WTC11 (cell line): ENCODE results near the gene EBF3. TPM values are rescaled to one million over a fixed set of nuclear protein-coding genes. Genes with fewer than 3 reads are reported as not detected.

Source experiments
- ATAC-seq: fragments of 200-7000 bp; cut with Tn5 transposase; 2 replicates; pipeline ENCODE4 v1.10.0; 2021; ENCODE audit warnings: mild to moderate bottlenecking, moderate library complexity
- CTCF ChIA-PET: fragments of 300-600 bp; sonication (Branson Sonifier 250); formaldehyde crosslinking; loops from one replicate; lab custom pipeline; 2021; ENCODE audit warnings: antibody characterized with exemption; lab: Charles Lee
- POLR2A ChIA-PET: fragments of 350-600 bp; sonication (Branson Sonifier 250); formaldehyde crosslinking; loops from one replicate; lab custom pipeline; 2021; ENCODE audit warnings: antibody characterized with exemption; lab: Charles Lee
- DNase-seq: peaks from one replicate; pipeline ENCODE4 v3.0.0; 2021; ENCODE audit warnings: low spot score
- H3K27ac Mint-ChIP-seq: 2 replicates; pipeline ENCODE4 v1.8.0; 2021; ENCODE audit warnings: mixed read lengths
- H3K27me3 Mint-ChIP-seq: 2 replicates; pipeline ENCODE4 v1.8.0; 2021; ENCODE audit warnings: low read depth, mild to moderate bottlenecking, moderate library complexity, mixed read lengths
- H3K36me3 Mint-ChIP-seq: 2 replicates; pipeline ENCODE4 v1.8.0; 2021; ENCODE audit warnings: mixed read lengths
- H3K4me1 Mint-ChIP-seq: 2 replicates; pipeline ENCODE4 v1.8.0; 2022; ENCODE audit warnings: mixed read lengths
- H3K4me3 Mint-ChIP-seq: 2 replicates; pipeline ENCODE4 v1.8.0; 2021; ENCODE audit warnings: mild to moderate bottlenecking, moderate library complexity, mixed read lengths
- H3K9me3 Mint-ChIP-seq: 2 replicates; pipeline ENCODE4 v1.8.0; 2021; ENCODE audit warnings: mixed read lengths
- ARID4B ChIP-seq: sonication (generic); formaldehyde crosslinking; IDR thresholded peaks from 2 replicates; pipeline ENCODE4 v1.8.0; 2023; ENCODE audit warnings: missing genetic modification reagents, mild to moderate bottlenecking, borderline replicate concordance
- CREM ChIP-seq: sonication (generic); formaldehyde crosslinking; IDR thresholded peaks from 2 replicates; pipeline ENCODE4 v1.8.1; 2022; ENCODE audit warnings: mild to moderate bottlenecking, missing genetic modification reagents, moderate library complexity
- E2F1 ChIP-seq: sonication (generic); formaldehyde crosslinking; IDR thresholded peaks from 2 replicates; pipeline ENCODE4 v1.8.0; 2022; ENCODE audit warnings: mild to moderate bottlenecking, missing genetic modification reagents
- FOXK1 ChIP-seq: sonication (generic); formaldehyde crosslinking; IDR thresholded peaks from 2 replicates; pipeline ENCODE4 v1.8.0; 2022; ENCODE audit warnings: mild to moderate bottlenecking, moderate library complexity, missing genetic modification reagents
- GTF2I ChIP-seq: fragments of 250-450 bp; sonication (Bioruptor Pico); conservative IDR thresholded peaks from 2 replicates; pipeline ENCODE4 v1.4.0; 2021; ENCODE audit warnings: mild to moderate bottlenecking
- HMGA2 ChIP-seq: fragments of 250-450 bp; sonication (Bioruptor Pico); IDR thresholded peaks from 2 replicates; pipeline ENCODE4 v1.4.0; 2021; ENCODE audit warnings: mild to moderate bottlenecking, moderate library complexity
- HMGXB4 ChIP-seq: sonication (generic); formaldehyde crosslinking; IDR thresholded peaks from 2 replicates; pipeline ENCODE4 v1.8.1; 2023; ENCODE audit warnings: mild to moderate bottlenecking, moderate library complexity, missing genetic modification reagents
- IRF1 ChIP-seq: sonication (generic); formaldehyde crosslinking; IDR thresholded peaks from 2 replicates; pipeline ENCODE4 v1.8.0; 2023; ENCODE audit warnings: missing genetic modification reagents
- OVOL2 ChIP-seq: fragments of 250-450 bp; sonication (Bioruptor Pico); IDR thresholded peaks from 2 replicates; pipeline ENCODE4 v1.9.0; 2021; ENCODE audit warnings: mild to moderate bottlenecking, borderline replicate concordance
- PRRX2 ChIP-seq: fragments of 250-450 bp; sonication (Bioruptor Pico); IDR thresholded peaks from 2 replicates; pipeline ENCODE4 v1.8.0; 2021; ENCODE audit warnings: mild to moderate bottlenecking
- ZBTB21 ChIP-seq: sonication (generic); formaldehyde crosslinking; IDR thresholded peaks from 2 replicates; pipeline ENCODE4 v1.8.1; 2023; ENCODE audit warnings: mild to moderate bottlenecking, missing genetic modification reagents, borderline replicate concordance
- ZNF121 ChIP-seq: sonication (generic); formaldehyde crosslinking; IDR thresholded peaks from 2 replicates; pipeline ENCODE4 v1.8.0; 2023; ENCODE audit warnings: missing genetic modification reagents
- ZNF232 ChIP-seq: sonication (generic); formaldehyde crosslinking; IDR thresholded peaks from 2 replicates; pipeline ENCODE4 v1.8.0; 2022; ENCODE audit warnings: mild to moderate bottlenecking, missing genetic modification reagents
- ZNF423 ChIP-seq: fragments of 250-450 bp; sonication (Bioruptor Pico); IDR thresholded peaks from 2 replicates; pipeline ENCODE4 v2.1.2; 2022; ENCODE audit warnings: mild to moderate bottlenecking, moderate library complexity
- total RNA-seq: library from RNA; stranded (reverse); gene quantifications from 3 replicates; pipeline ENCODE4 v1.2.3, GENCODE V29; 2021
- TF ChIP-seq, protein P1 (sequence below): sonication (generic); formaldehyde crosslinking; IDR thresholded peaks from 2 replicates; pipeline ENCODE4 v1.8.0; 2022; ENCODE audit warnings: mild to moderate bottlenecking, missing genetic modification reagents
- TF ChIP-seq, protein P2 (sequence below): fragments of 200-600 bp; IDR thresholded peaks from 2 replicates; pipeline ENCODE4 v1.8.0; 2022; ENCODE audit warnings: antibody characterized with exemption
- TF ChIP-seq, protein P3 (sequence below): sonication (generic); formaldehyde crosslinking; IDR thresholded peaks from 2 replicates; pipeline ENCODE4 v1.8.0; 2022; ENCODE audit warnings: missing genetic modification reagents
- TF ChIP-seq, protein P4 (sequence below): sonication (generic); formaldehyde crosslinking; IDR thresholded peaks from 2 replicates; pipeline ENCODE4 v1.8.1; 2022; ENCODE audit warnings: mild to moderate bottlenecking, missing genetic modification reagents, moderate library complexity, borderline replicate concordance

Gene EBF3
- total RNA-seq, 1 experiment from 2014 or later, result 1.2 TPM

GRCh38 chr10:129977794-129978193, 13.7 kb upstream of the EBF3 start (continued):
- no peak for TF ChIP-seq PRRX2 (CRISPR knock-in tag)
- no peak for TF ChIP-seq OVOL2
- TF ChIP-seq, protein P1, sequence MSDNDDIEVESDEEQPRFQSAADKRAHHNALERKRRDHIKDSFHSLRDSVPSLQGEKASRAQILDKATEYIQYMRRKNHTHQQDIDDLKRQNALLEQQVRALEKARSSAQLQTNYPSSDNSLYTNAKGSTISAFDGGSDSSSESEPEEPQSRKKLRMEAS, result no peak
- TF ChIP-seq, protein P2, sequence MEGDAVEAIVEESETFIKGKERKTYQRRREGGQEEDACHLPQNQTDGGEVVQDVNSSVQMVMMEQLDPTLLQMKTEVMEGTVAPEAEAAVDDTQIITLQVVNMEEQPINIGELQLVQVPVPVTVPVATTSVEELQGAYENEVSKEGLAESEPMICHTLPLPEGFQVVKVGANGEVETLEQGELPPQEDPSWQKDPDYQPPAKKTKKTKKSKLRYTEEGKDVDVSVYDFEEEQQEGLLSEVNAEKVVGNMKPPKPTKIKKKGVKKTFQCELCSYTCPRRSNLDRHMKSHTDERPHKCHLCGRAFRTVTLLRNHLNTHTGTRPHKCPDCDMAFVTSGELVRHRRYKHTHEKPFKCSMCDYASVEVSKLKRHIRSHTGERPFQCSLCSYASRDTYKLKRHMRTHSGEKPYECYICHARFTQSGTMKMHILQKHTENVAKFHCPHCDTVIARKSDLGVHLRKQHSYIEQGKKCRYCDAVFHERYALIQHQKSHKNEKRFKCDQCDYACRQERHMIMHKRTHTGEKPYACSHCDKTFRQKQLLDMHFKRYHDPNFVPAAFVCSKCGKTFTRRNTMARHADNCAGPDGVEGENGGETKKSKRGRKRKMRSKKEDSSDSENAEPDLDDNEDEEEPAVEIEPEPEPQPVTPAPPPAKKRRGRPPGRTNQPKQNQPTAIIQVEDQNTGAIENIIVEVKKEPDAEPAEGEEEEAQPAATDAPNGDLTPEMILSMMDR, result no peak
- TF ChIP-seq, protein P3, sequence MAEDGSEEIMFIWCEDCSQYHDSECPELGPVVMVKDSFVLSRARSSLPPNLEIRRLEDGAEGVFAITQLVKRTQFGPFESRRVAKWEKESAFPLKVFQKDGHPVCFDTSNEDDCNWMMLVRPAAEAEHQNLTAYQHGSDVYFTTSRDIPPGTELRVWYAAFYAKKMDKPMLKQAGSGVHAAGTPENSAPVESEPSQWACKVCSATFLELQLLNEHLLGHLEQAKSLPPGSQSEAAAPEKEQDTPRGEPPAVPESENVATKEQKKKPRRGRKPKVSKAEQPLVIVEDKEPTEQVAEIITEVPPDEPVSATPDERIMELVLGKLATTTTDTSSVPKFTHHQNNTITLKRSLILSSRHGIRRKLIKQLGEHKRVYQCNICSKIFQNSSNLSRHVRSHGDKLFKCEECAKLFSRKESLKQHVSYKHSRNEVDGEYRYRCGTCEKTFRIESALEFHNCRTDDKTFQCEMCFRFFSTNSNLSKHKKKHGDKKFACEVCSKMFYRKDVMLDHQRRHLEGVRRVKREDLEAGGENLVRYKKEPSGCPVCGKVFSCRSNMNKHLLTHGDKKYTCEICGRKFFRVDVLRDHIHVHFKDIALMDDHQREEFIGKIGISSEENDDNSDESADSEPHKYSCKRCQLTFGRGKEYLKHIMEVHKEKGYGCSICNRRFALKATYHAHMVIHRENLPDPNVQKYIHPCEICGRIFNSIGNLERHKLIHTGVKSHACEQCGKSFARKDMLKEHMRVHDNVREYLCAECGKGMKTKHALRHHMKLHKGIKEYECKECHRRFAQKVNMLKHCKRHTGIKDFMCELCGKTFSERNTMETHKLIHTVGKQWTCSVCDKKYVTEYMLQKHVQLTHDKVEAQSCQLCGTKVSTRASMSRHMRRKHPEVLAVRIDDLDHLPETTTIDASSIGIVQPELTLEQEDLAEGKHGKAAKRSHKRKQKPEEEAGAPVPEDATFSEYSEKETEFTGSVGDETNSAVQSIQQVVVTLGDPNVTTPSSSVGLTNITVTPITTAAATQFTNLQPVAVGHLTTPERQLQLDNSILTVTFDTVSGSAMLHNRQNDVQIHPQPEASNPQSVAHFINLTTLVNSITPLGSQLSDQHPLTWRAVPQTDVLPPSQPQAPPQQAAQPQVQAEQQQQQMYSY (CRISPR knock-in tag), result no peak

- ATAC-seq (no peak), DNase-seq (no peak)
- no peak overlapping the region for H3K27ac Mint-ChIP-seq
- peaks cover 85% of the 10 kb centered on the region for H3K27me3 Mint-ChIP-seq
- TF ChIP-seq ZNF232 (CRISPR knock-in tag) (no peak), ZBTB21 (CRISPR knock-in tag) (no peak), IRF1 (no peak), HMGXB4 (CRISPR knock-in tag) (no peak), ZNF423 (CRISPR knock-in tag) (no peak), HMGA2 (CRISPR knock-in tag) (no peak)
- TF ChIP-seq, protein P4, sequence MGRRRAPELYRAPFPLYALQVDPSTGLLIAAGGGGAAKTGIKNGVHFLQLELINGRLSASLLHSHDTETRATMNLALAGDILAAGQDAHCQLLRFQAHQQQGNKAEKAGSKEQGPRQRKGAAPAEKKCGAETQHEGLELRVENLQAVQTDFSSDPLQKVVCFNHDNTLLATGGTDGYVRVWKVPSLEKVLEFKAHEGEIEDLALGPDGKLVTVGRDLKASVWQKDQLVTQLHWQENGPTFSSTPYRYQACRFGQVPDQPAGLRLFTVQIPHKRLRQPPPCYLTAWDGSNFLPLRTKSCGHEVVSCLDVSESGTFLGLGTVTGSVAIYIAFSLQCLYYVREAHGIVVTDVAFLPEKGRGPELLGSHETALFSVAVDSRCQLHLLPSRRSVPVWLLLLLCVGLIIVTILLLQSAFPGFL (CRISPR knock-in tag), result no peak
- H3K4me1 Mint-ChIP-seq, result peaks cover 31% of the 10 kb centered on the region
- CTCF ChIA-PET, result interaction anchor here (1.7 kb wide), 1 partner anchor 85 kb away, joined by 7 read pairs; no protein-coding TSS in a partner anchor
- H3K36me3 Mint-ChIP-seq, result no peaks in the 10 kb centered on the region
- H3K9me3 Mint-ChIP-seq, result no peaks in the 10 kb centered on the region
- POLR2A ChIA-PET, result no interaction called here
- H3K4me3 Mint-ChIP-seq, result peak overlapping the region; percentile 43
Observed at GRCh38 chr10:129973674-129974059, 9.6 kb upstream of the EBF3 start.

- POLR2A ChIA-PET, result no interaction called here
- TF ChIP-seq FOXK1 (CRISPR knock-in tag) (no peak), GTF2I (CRISPR knock-in tag) (no peak), ARID4B (CRISPR knock-in tag) (no peak), E2F1 (CRISPR knock-in tag) (no peak), CREM (no peak), ZNF121 (CRISPR knock-in tag) (no peak)
Observed at GRCh38 chr10:129972966-129973673, 9.0 kb upstream of the EBF3 start.

More at GRCh38 chr10:129972966-129973673, 9.0 kb upstream of the EBF3 start:
- Mint-ChIP-seq H3K4me1 (peaks cover 35% of the 10 kb centered on the region), H3K9me3 (no peaks in the 10 kb centered on the region), H3K4me3 (peak overlapping the region; percentile 43), H3K27ac (no peak overlapping the region), H3K36me3 (no peaks in the 10 kb centered on the region), H3K27me3 (peaks cover 88% of the 10 kb centered on the region)
- DNase-seq (no peak), ATAC-seq (no peak)
- CTCF ChIA-PET, result interaction anchor here (1.0 to 2.0 kb wide), 3 partner anchors 23 to 620 kb away, joined by 3 to 12 read pairs (median 5); no protein-coding TSS in a partner anchor
